ENCODE measurements around the gene CYP2B6. TPM values are rescaled to one million over a fixed set of nuclear protein-coding genes. Genes with fewer than 3 reads are reported as not detected.
"Not testable (repeated sequence)": the region's sequence is repeated elsewhere in the genome, so short reads cannot be mapped to it uniquely, and the experiment has no call there.

CYP2B6 gene
- total and polyA plus RNA-seq, 2 donors (not counting 1 experiment from before 2014, with no cell fraction given) = not detected

DNA sequence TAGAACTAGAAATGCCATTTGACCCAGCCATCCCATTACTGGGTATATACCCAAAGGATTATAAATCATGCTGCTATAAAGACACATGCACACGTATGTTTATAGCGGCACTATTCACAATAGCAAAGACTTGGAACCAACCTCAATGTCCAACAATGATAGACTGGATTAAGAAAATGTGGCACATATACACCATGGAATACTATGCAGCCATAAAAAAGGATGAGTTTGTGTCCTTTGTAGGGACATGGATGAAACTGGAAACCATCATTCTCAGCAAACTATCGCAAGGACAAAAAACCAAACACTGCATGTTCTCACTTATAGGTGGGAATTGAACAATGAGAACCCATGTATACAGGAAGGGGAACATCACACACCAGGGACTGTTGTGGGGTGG, 23.0 kb upstream of the CYP2B6 start:
- not testable (repeated sequence) for H3K4me1 ChIP-seq (ENCODE audit: control insufficient read depth, extremely low read depth, insufficient read depth, low read length); H3K4me3 ChIP-seq (replicated peaks in 1 of 4; ENCODE audit: control extremely low read depth in 1 of 4, insufficient read depth in 1 of 4, low read depth in 3 of 4, low read length in 4 of 4); H2AFZ ChIP-seq (ENCODE audit: low read length); H3K36me3 ChIP-seq (ENCODE audit: control insufficient read depth, insufficient read depth, low read length); H3K9ac ChIP-seq (ENCODE audit: insufficient read depth, low read length); H3K27ac ChIP-seq (ENCODE audit: insufficient read depth, low read length); H3K79me2 ChIP-seq (ENCODE audit: control insufficient read depth, insufficient read depth, low read length); H3K9me3 ChIP-seq (ENCODE audit: control insufficient read depth, insufficient read depth, low read depth, low read length); H3K4me2 ChIP-seq (ENCODE audit: extremely low read depth, insufficient read depth, low read length); H4K20me1 ChIP-seq (ENCODE audit: control insufficient read depth, extremely low read depth, insufficient read depth, low read length); H3K27me3 ChIP-seq (ENCODE audit: control insufficient read depth, insufficient read depth, low read length); DNase-seq (ENCODE audit: low read depth in 2 of 2)

DNA sequence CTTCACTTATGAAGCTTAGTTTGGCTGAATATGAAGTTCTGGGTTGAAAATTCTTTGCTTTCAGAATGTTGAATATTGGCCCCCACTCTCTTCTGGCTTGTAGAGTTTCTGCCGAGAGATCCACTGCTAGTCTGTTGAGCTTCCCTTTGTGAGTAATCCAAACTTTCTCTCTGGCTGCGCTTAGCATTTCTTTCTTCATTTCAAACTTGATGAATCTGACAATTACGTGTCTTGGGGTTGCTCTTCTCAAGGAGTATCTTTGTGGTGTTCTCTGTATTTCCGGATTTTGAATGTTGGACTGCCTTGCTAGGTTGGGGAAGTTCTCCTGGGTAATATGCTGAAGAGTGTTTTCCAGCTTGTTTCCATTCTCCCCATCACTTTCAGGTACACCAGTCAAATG, 21.4 kb upstream of the CYP2B6 start:
- not testable (repeated sequence) for H3K4me3 ChIP-seq (replicated peaks in 1 of 4; ENCODE audit: control extremely low read depth in 1 of 4, insufficient read depth in 1 of 4, low read depth in 3 of 4, low read length in 4 of 4); H3K36me3 ChIP-seq (ENCODE audit: control insufficient read depth, insufficient read depth, low read length); H3K9ac ChIP-seq (ENCODE audit: insufficient read depth, low read length); H3K9me3 ChIP-seq (ENCODE audit: control insufficient read depth, insufficient read depth, low read depth, low read length); H3K27me3 ChIP-seq (ENCODE audit: control insufficient read depth, insufficient read depth, low read length); H3K4me2 ChIP-seq (ENCODE audit: extremely low read depth, insufficient read depth, low read length); H3K79me2 ChIP-seq (ENCODE audit: control insufficient read depth, insufficient read depth, low read length); H4K20me1 ChIP-seq (ENCODE audit: control insufficient read depth, extremely low read depth, insufficient read depth, low read length); H3K4me1 ChIP-seq (ENCODE audit: control insufficient read depth, extremely low read depth, insufficient read depth, low read length); H2AFZ ChIP-seq (ENCODE audit: low read length); H3K27ac ChIP-seq (ENCODE audit: insufficient read depth, low read length); DNase-seq (ENCODE audit: low read depth in 2 of 2)

DNA sequence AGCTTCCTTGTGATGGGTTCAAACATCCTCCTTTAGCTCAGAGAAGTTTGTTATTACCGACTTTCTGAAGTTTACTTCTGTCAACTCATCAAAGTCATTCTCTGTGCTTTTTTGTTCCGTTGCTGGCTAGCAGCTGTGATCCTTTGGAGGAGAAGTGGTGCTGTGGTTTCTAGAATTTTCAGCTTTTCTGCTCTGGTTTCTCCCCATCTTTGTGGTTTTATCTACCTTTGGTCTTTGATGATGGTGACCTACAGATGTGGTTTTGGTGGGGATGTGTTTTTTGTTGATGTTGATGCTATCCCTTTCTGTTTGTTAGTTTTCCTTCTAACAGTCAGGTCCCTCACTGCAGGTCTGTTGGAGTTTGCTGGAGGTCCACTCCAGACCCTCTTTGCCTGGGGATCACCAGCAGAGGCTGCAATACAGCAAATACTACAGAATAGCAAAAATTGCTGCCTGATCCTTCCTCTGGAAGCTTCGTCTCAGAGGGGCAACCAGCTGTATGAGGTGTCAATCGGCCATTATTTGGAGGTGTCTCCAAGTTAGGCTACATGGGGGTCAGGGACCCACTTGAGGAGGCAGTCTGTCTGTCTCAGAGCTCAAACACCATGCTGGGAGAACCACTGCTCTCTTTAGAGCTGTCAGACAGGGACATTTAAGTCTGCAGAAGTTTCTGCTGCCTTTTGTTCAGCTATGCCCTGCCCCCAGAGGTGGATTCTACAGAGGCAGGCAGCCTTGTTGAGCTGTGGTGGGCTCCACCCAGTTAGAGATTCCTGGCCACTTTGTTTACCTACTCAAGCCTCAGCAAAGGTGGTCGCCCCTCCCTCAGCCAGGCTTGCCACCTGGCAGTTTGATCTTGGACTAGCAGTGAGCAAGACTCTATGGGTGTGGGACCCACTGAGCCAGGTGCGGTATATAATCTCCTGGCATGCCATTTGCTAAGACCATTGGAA, 20.4 kb upstream of the CYP2B6 start:
- not testable (repeated sequence) for H3K4me3 ChIP-seq (replicated peaks in 1 of 4; ENCODE audit: control extremely low read depth in 1 of 4, insufficient read depth in 1 of 4, low read depth in 3 of 4, low read length in 4 of 4)

DNA sequence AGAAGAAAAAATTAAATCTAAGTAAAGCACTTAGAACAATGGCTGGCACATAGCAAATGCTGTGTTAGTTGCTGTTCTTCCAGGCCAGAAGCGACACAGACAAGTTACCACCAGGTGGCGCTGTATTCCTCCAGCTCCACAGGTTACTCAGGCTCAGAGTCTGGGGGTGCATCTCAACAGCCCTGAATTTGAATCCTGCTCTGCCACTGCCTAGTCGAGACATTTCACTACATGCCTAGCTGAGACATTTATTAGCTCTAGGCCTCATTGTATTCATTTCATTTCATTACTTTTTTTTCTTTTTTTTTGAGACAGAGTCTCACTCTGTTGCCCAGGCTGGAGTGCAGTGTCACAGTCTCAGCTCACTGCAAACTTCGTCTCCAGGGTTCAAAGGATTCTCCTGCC, 16.4 kb upstream of the CYP2B6 start:
- no peaks in the 10 kb centered on the region for H3K9me3 ChIP-seq (ENCODE audit: control insufficient read depth, insufficient read depth, low read depth, low read length)
- no peak overlapping the region for H3K27ac ChIP-seq (ENCODE audit: insufficient read depth, low read length)
- no peak overlapping the region for H2AFZ ChIP-seq (ENCODE audit: low read length)
- no peak overlapping the region for H3K4me2 ChIP-seq (ENCODE audit: extremely low read depth, insufficient read depth, low read length)
- no peak overlapping the region for H3K9ac ChIP-seq (ENCODE audit: insufficient read depth, low read length)
- H3K79me2 ChIP-seq (ENCODE audit: control insufficient read depth, insufficient read depth, low read length) = no peaks in the 10 kb centered on the region
- no peaks in the 10 kb centered on the region for H4K20me1 ChIP-seq (ENCODE audit: control insufficient read depth, extremely low read depth, insufficient read depth, low read length)
- H3K36me3 ChIP-seq (ENCODE audit: control insufficient read depth, insufficient read depth, low read length) = no peaks in the 10 kb centered on the region
- H3K4me3 ChIP-seq (replicated peaks in 1 of 4; ENCODE audit: control extremely low read depth in 1 of 4, insufficient read depth in 1 of 4, low read depth in 3 of 4, low read length in 4 of 4) = no peak overlapping the region
- DNase-seq (ENCODE audit: low read depth in 2 of 2) = peak; percentile 52 to 78
- TF ChIP-seq EZH2 (IDR thresholded peaks at IDR 0.05; ENCODE audit: low read length, missing control alignments) = no peak
- TF ChIP-seq, protein P1, sequence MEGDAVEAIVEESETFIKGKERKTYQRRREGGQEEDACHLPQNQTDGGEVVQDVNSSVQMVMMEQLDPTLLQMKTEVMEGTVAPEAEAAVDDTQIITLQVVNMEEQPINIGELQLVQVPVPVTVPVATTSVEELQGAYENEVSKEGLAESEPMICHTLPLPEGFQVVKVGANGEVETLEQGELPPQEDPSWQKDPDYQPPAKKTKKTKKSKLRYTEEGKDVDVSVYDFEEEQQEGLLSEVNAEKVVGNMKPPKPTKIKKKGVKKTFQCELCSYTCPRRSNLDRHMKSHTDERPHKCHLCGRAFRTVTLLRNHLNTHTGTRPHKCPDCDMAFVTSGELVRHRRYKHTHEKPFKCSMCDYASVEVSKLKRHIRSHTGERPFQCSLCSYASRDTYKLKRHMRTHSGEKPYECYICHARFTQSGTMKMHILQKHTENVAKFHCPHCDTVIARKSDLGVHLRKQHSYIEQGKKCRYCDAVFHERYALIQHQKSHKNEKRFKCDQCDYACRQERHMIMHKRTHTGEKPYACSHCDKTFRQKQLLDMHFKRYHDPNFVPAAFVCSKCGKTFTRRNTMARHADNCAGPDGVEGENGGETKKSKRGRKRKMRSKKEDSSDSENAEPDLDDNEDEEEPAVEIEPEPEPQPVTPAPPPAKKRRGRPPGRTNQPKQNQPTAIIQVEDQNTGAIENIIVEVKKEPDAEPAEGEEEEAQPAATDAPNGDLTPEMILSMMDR (conservative IDR thresholded peaks at IDR 0.05 in 1 of 2, IDR thresholded peaks at IDR 0.05 in 1 of 2; ENCODE audit: low read depth in 1 of 2, low read length in 2 of 2) = peak; percentile 81 to 90
- H3K27me3 ChIP-seq (ENCODE audit: control insufficient read depth, insufficient read depth, low read length) = no peaks in the 10 kb centered on the region
- no peaks in the 10 kb centered on the region for H3K4me1 ChIP-seq (ENCODE audit: control insufficient read depth, extremely low read depth, insufficient read depth, low read length)

More for the DNA sequence above, 20.4 kb upstream of the CYP2B6 start:
- not testable (repeated sequence) for H3K27me3 ChIP-seq (ENCODE audit: control insufficient read depth, insufficient read depth, low read length); H3K36me3 ChIP-seq (ENCODE audit: control insufficient read depth, insufficient read depth, low read length); H4K20me1 ChIP-seq (ENCODE audit: control insufficient read depth, extremely low read depth, insufficient read depth, low read length); H3K9ac ChIP-seq (ENCODE audit: insufficient read depth, low read length); DNase-seq (ENCODE audit: low read depth in 2 of 2); H3K4me2 ChIP-seq (ENCODE audit: extremely low read depth, insufficient read depth, low read length); H2AFZ ChIP-seq (ENCODE audit: low read length); H3K27ac ChIP-seq (ENCODE audit: insufficient read depth, low read length); H3K9me3 ChIP-seq (ENCODE audit: control insufficient read depth, insufficient read depth, low read depth, low read length); H3K79me2 ChIP-seq (ENCODE audit: control insufficient read depth, insufficient read depth, low read length); H3K4me1 ChIP-seq (ENCODE audit: control insufficient read depth, extremely low read depth, insufficient read depth, low read length)

Measured in fibroblast of lung (primary cell).